Esophagus muscularis mucosa (tissue), 4 donors: Measurements from ENCODE around the gene LAD1.

Experiments
- CTCF ChIP-seq, 3 experiments: fragments of 200-600 bp in 2 of 3; fragments of 450-650 bp in 1 of 3; sonication (generic) in 2 of 3; IDR thresholded peaks; one replicate each; pipeline ENCODE4 v1.5.1; 2017 to 2019; ENCODE audit warnings: antibody characterized with exemption in 3 of 3, mild to moderate bottlenecking in 2 of 3, moderate library complexity in 1 of 3
- EP300 ChIP-seq: sonication (generic); formaldehyde crosslinking; IDR thresholded peaks from one replicate; pipeline ENCODE4 v1.6.1; 2017; ENCODE audit warnings: antibody characterized with exemption
- POLR2AphosphoS5 ChIP-seq, 2 donors: sonication (generic); formaldehyde crosslinking; IDR thresholded peaks; one replicate each; pipeline ENCODE4 v1.6.1; 2017; ENCODE audit warnings: antibody characterized with exemption in 2 of 2

GRCh38 chr1:201400212-201400851, 1.2 kb upstream of the LAD1 start:
- no peak for TF ChIP-seq CTCF (IDR thresholded peaks at IDR 0.05)
- no peak for TF ChIP-seq EP300
- no peak for TF ChIP-seq POLR2AphosphoS5 (IDR thresholded peaks at IDR 0.05)
